Activated gamma-delta T cell (primary cell): ENCODE data around the gene ABCC5.
"Not testable (repeated sequence)": the region's sequence is repeated elsewhere in the genome, so short reads cannot be mapped to it uniquely, and the experiment has no call there.

Experiments
- DNase-seq: peaks from one replicate; lab custom pipeline; 2025; lab: John Stamatoyannopoulos, UW
- total RNA-seq, 2 donors: gene quantifications; one replicate each; lab custom pipeline; 2026; lab: John Stamatoyannopoulos, UW

Gene ABCC5
- total RNA-seq: 62.7 to 64.2 reads per million in 2 donors

- DNase-seq: peak; percentile 71
These were observed at the start of gene ABCC5 for GRCh38 chr3:184017672-184018423. Gene ABCC5 (minus strand): TSS chr3:184017884. CDS start chr3:184014392, 3,492 bp downstream.

DNA sequence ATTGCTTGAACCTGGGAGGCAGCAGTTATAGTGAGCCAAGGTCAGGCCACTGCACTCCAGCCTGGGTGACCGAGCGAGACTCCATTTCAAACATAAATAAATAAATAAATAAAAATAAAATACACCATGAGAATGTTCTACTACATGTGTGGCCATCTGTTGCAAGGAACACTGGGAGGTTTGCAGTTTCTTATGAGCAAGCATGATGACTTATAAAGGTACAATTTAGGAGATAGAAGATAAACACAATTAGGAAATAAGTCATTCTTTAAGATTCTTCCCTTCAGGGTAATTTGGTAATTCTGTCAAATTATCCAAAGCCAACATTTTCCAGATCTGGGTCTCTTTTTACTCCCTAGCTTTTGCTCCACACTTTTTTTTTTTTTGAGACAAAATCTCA, 48.5 kb upstream of the ABCC5 start:
- DNase-seq: no peak

GRCh38 chr3:184062637-184063036, 45.0 kb upstream of the ABCC5 start:
- DNase-seq: no peak

DNA sequence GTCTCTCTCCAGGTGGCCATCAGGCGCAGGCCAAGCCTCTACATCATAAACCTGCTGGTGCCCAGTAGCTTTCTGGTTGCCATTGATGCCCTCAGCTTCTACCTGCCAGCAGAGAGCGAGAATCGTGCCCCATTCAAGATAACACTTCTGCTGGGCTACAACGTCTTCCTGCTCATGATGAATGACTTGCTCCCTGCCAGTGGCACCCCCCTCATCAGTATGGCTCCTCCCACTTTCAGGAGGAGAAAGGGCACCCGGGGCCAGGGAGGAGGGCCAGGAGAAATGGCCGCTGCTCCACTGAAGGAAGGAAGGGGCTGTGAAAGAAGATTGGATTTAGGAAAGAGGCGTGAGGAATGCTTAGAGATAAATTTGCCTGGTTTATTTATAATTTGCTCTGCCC, 41.7 kb upstream of the ABCC5 start:
- no peak for DNase-seq

GRCh38 chr3:184058029-184058428, 40.3 kb upstream of the ABCC5 start:
- no peak for DNase-seq

DNA sequence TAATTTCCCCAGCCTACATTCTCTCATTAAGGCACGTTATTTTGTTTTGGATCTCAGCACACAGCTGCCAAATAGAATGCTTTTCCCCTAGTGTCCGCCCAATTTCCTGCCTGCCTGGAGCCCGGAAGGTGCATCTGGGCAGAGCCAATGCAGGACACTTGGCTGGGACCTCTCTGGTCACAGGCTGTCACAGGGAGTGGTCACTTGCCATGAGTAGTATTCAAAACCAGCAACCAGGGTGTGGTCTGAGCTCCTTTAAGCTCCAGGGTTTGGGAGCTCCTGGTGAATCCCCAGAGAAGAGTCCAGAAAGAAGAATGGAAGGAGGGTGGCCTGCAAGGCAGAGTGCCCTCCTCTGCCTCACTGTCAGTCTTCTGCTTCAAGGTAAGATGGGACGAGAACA, 35.1 kb upstream of the ABCC5 start, which contains the start of gene HTR3C:
Gene HTR3C, plus strand, starts transcription at position 281 of the 400 bp plus-strand sequence. Its CDS starts 34 bp downstream, at position 315.
- DNase-seq: no peak

GRCh38 chr3:184050217-184050847, 32.6 kb upstream of the ABCC5 start:
- no peak for DNase-seq

DNA sequence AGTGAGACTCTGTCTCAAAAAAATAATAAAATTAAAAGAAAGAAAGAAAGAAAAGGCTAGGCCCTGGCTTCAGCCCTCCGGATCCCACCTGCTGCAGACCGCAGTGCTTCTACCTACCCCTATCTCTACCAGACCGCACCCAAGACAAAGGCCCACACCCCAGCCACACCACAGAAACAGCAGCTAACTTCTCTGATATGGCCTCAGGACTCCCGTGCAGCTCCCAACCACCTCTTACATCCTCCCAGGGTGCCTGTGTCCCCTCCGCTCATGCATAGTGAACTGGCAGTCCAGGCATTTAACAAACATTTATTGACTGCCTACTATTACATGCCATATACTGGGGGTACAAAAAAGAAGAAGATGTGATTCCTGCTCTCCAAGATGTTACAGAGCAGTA, 28.3 kb upstream of the ABCC5 start:
- DNase-seq: no peak

GRCh38 chr3:184042617-184043016, 24.9 kb upstream of the ABCC5 start:
- DNase-seq: no peak

DNA sequence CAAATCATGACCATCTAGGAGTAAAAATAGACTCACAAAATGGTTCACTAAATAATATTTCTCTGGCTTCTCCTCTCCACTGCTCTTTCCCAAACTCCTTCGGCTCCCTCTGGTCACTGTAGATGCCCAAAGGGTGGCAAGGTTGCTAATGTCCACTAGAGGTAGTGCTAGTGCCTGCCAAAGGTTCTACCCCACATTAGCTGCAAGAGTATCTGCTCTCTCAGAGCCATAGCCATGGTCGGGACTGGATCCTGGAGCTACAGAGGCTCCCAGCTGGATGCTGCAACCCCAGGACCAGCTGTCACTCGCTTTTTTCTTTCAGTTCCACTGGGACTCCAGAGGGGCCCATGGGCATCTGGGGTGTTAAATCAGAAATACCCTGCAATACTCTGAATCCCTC, 22.3 kb upstream of the ABCC5 start:
- no peak for DNase-seq

- no peak for DNase-seq
These were observed 21.7 kb upstream of the ABCC5 start for GRCh38 chr3:184039414-184039813.

DNA sequence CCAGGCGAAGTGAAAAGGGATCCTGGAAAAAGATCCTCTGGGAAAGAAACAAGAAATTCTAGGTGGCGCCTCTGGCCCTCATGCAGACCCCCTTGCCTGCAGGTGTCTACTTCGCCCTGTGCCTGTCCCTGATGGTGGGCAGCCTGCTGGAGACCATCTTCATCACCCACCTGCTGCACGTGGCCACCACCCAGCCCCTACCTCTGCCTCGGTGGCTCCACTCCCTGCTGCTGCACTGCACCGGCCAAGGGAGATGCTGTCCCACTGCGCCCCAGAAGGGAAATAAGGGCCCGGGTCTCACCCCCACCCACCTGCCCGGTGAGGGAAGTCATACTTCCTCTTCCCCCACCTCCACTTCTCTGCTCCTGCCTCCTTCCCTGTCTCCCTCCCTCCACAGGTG, 20.6 kb upstream of the ABCC5 start:
- DNase-seq: not testable (repeated sequence)

DNA sequence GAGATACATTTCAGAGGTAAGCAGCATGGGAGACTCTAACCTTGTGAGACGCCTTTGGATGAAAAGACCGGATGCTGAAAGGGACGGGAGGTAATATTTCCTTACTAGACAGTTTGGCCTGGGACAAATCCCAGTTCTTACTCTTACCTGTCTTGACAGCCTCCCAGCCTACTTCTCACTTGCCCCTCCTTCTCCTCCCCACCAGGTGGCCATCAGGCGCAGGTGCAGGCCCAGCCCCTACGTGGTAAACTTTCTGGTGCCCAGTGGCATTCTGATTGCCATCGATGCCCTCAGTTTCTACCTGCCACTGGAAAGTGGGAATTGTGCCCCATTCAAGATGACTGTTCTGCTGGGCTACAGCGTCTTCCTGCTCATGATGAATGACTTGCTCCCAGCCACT, 20.1 kb upstream of the ABCC5 start:
- DNase-seq: no peak

- no peak for DNase-seq
These were observed 13.6 kb upstream of the ABCC5 start, which contains the start of gene HTR3D for GRCh38 chr3:184031187-184031792. Gene HTR3D (plus strand): TSS chr3:184031742. CDS start chr3:184031742, 0 bp downstream.

GRCh38 chr3:184030536-184030935, 12.9 kb upstream of the ABCC5 start:
- DNase-seq: no peak

- no peak for DNase-seq
These were observed 11.8 kb upstream of the ABCC5 start for GRCh38 chr3:184029443-184029842.

DNA sequence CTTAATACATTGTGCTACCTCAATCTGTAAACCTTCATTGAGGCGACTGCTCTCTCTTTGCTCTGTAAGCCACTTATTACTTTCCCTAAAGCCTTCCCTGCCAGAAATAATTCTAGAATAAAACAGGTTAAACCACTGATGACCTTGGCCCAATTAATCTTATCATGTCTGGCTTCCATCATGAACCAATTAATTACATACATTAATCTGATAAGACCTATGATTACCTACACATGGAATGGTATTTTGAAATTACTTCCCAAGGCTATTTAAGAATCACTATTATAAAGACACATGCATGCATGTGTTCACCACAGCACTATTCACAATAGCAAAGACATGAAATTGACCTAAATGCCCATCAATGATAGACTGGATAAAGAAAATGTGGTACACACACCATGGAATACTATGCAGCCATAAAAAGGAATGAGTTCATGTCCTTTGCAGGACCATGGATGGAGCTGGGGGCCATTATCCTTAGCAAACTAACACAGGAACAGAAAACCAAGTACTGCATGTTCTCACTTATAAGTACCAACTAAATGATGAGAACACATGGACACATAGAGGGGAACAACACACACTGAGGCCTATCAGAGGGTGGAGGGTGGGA, 10.7 kb upstream of the ABCC5 start:
- DNase-seq: not testable (repeated sequence)

GRCh38 chr3:184025256-184025655, 7.6 kb upstream of the ABCC5 start:
- not testable (repeated sequence) for DNase-seq

DNA sequence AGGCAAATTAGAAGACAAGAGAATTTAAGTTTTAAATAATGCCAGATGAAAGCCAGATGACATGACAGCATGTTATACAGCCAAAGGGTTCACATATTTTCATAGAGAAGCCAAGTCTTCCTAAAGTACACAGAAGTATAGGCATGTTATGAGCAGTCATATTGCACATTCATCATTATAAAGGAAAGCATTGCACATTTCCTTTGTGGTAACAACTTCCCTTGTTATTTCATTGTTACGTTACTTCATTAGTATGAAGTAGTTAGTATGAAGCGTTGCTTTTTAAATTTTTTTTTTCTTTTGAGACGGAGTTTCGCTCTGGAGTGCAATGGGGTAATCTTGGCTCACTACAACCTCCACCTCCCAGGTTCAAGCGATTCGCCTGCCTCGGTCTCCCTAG, 4.6 kb upstream of the ABCC5 start:
- no peak for DNase-seq

- DNase-seq: no peak
These were observed 815 bp upstream of the ABCC5 start for GRCh38 chr3:184018424-184018973.

- peak; percentile 30 for DNase-seq
These were observed 643 bp downstream of the ABCC5 start for GRCh38 chr3:184016811-184017671.
